HEK293 (cell line): ENCODE data around the gene CACNA2D4.
"Not testable (repeated sequence)": the region's sequence is repeated elsewhere in the genome, so short reads cannot be mapped to it uniquely, and the experiment has no call there.

Experiments used
- CTCF ChIA-PET: fragments of 350-600 bp; formaldehyde crosslinking; extraction: SDS; loops from one replicate; lab custom pipeline; 2021; ENCODE audit warnings: antibody characterized with exemption; lab: Yijun Ruan, JAX
- POLR2A ChIA-PET: fragments of 300-600 bp; formaldehyde crosslinking; extraction: SDS; loops from one replicate; lab custom pipeline; 2020; ENCODE audit warnings: antibody characterized with exemption, inconsistent platforms; lab: Yijun Ruan, JAX
- H3K27ac ChIP-seq: fragments of 200-500 bp; sonication (Bioruptor generic); 2 replicates; pipeline ENCODE4 v1.5.1; 2014; ENCODE audit warnings: low read depth, low read length, control low read depth, inconsistent platforms; ENCODE audit errors: extremely low read depth
- H3K36me3 ChIP-seq, 2 experiments: fragments of 200-500 bp in 1 of 2; sonication (Bioruptor generic) in 1 of 2; 1 replicate in 1 of 2; 2 replicates in 1 of 2; pipeline ENCODE4 v1.5.1; 2014 to 2017; ENCODE audit warnings: inconsistent platforms in 2 of 2, low read length in 2 of 2; ENCODE audit not compliant: control insufficient read depth in 2 of 2, insufficient read depth in 1 of 2
- H3K4me1 ChIP-seq: fragments of 200-500 bp; sonication (Bioruptor generic); 2 replicates; pipeline ENCODE4 v1.5.1; 2014; ENCODE audit warnings: mild to moderate bottlenecking, low read length, inconsistent platforms; ENCODE audit not compliant: control insufficient read depth, insufficient read depth
- H3K4me3 ChIP-seq: 2 replicates; pipeline ENCODE4 v1.5.1; 2011; ENCODE audit warnings: low read depth, mild to moderate bottlenecking, control low read depth, low read length, moderate library complexity
- H3K9me3 ChIP-seq: fragments of 200-500 bp; sonication (Bioruptor generic); 2 replicates; pipeline ENCODE4 v1.5.1; 2014; ENCODE audit warnings: low read depth, low read length, inconsistent platforms; ENCODE audit not compliant: control insufficient read depth, insufficient read depth
- CTCF ChIP-seq: fragments of 450-650 bp; formaldehyde crosslinking; IDR thresholded peaks from 2 replicates; pipeline ENCODE4 v1.5.1; 2016; ENCODE audit warnings: missing biosample characterization, missing genetic modification characterization
- GLI4 ChIP-seq: fragments of 450-650 bp; formaldehyde crosslinking; IDR thresholded peaks from 2 replicates; pipeline ENCODE4 v1.5.1; 2016; ENCODE audit warnings: missing biosample characterization, missing genetic modification characterization
- IKZF3 ChIP-seq: fragments of 450-650 bp; IDR thresholded peaks from 2 replicates; pipeline ENCODE4 v1.5.0; 2018; ENCODE audit warnings: missing biosample characterization, mild to moderate bottlenecking, missing genetic modification characterization, moderate library complexity
- KLF9 ChIP-seq: fragments of 450-650 bp; formaldehyde crosslinking; IDR thresholded peaks from 2 replicates; pipeline ENCODE4 v1.5.1; 2016; ENCODE audit warnings: missing biosample characterization, missing genetic modification characterization, low read depth
- MEIS1 ChIP-seq: sonication (generic); formaldehyde crosslinking; IDR thresholded peaks from 2 replicates; pipeline ENCODE4 v1.8.1; 2022; ENCODE audit warnings: missing genetic modification reagents, mild to moderate bottlenecking, borderline replicate concordance
- PRDM10 ChIP-seq: fragments of 450-650 bp; formaldehyde crosslinking; IDR thresholded peaks from 2 replicates; pipeline ENCODE4 v1.5.1; 2016; ENCODE audit warnings: missing biosample characterization, missing genetic modification characterization
- SP7 ChIP-seq: fragments of 450-650 bp; formaldehyde crosslinking; IDR thresholded peaks from 2 replicates; pipeline ENCODE4 v1.5.1; 2016; ENCODE audit warnings: missing biosample characterization, missing genetic modification characterization
- ZNF146 ChIP-seq: fragments of 450-650 bp; formaldehyde crosslinking; IDR thresholded peaks from 2 replicates; pipeline ENCODE4 v1.5.1; 2016; ENCODE audit warnings: missing biosample characterization, missing genetic modification characterization
- ZNF157 ChIP-seq: fragments of 450-650 bp; formaldehyde crosslinking; IDR thresholded peaks from 2 replicates; pipeline ENCODE4 v1.5.1; 2016; ENCODE audit warnings: missing biosample characterization, missing genetic modification characterization
- ZNF335 ChIP-seq: fragments of 450-650 bp; formaldehyde crosslinking; conservative IDR thresholded peaks from 2 replicates; pipeline ENCODE4 v1.5.1; 2016; ENCODE audit warnings: missing biosample characterization, missing genetic modification characterization
- ZNF394 ChIP-seq: fragments of 450-650 bp; formaldehyde crosslinking; IDR thresholded peaks from 2 replicates; pipeline ENCODE4 v1.5.1; 2016; ENCODE audit warnings: missing biosample characterization, missing genetic modification characterization, mild to moderate bottlenecking, moderate library complexity, borderline replicate concordance
- ZNF501 ChIP-seq: fragments of 450-650 bp; formaldehyde crosslinking; IDR thresholded peaks from 2 replicates; pipeline ENCODE4 v1.5.1; 2016; ENCODE audit warnings: missing biosample characterization, missing genetic modification characterization
- ZNF654 ChIP-seq: fragments of 450-650 bp; formaldehyde crosslinking; IDR thresholded peaks from 2 replicates; pipeline ENCODE4 v1.5.1; 2016; ENCODE audit warnings: low read depth, missing biosample characterization, missing genetic modification characterization
- ZNF660 ChIP-seq: fragments of 450-650 bp; IDR thresholded peaks from 2 replicates; pipeline ENCODE4 v1.5.1; 2018; ENCODE audit warnings: missing biosample characterization, mild to moderate bottlenecking, missing genetic modification characterization
- ZNF677 ChIP-seq: fragments of 450-650 bp; IDR thresholded peaks from 2 replicates; pipeline ENCODE4 v1.5.0; 2018; ENCODE audit warnings: missing biosample characterization, mild to moderate bottlenecking, missing genetic modification characterization, moderate library complexity
- ZNF776 ChIP-seq: fragments of 450-650 bp; formaldehyde crosslinking; IDR thresholded peaks from 2 replicates; pipeline ENCODE4 v1.5.0; 2017; ENCODE audit warnings: missing biosample characterization, missing genetic modification characterization, borderline replicate concordance
- ZSCAN16 ChIP-seq: fragments of 450-650 bp; formaldehyde crosslinking; IDR thresholded peaks from 2 replicates; pipeline ENCODE4 v1.5.1; 2016; ENCODE audit warnings: missing biosample characterization, missing genetic modification characterization
- ZSCAN30 ChIP-seq: fragments of 450-650 bp; IDR thresholded peaks from 2 replicates; pipeline ENCODE4 v1.5.1; 2018; ENCODE audit warnings: missing biosample characterization, mild to moderate bottlenecking, missing genetic modification characterization, moderate library complexity

CACNA2D4 gene

GRCh38 chr12:1946296-1946695 is 27.8 kb upstream of the CACNA2D4 start:
- Histone ChIP-seq H3K27ac (no peak overlapping the region), H3K4me1 (no peaks in the 10 kb centered on the region)
- POLR2A ChIA-PET: no interaction called here
- TF ChIP-seq PRDM10 (tag by site-specific recombination): no peak
- no peak for TF ChIP-seq MEIS1 (CRISPR knock-in tag)
- no peak for TF ChIP-seq ZNF157 (tag by site-specific recombination)
- no peak for TF ChIP-seq ZSCAN16
- no peak for TF ChIP-seq ZNF501 (tag by site-specific recombination)
- no peak for TF ChIP-seq ZNF394 (tag by site-specific recombination)
- no peak for TF ChIP-seq KLF9 (tag by site-specific recombination)
- TF ChIP-seq, all 188 proteins: peak for 0
- Histone ChIP-seq H3K4me3 (no peak overlapping the region), H3K9me3 (no peaks in the 10 kb centered on the region), H3K36me3 (peaks cover 14 to 56% of the 10 kb centered on the region in 2 experiments)
- CTCF ChIA-PET: no interaction called here

- POLR2A ChIA-PET, H3K9me3 ChIP-seq, H3K4me3 ChIP-seq, H3K27ac ChIP-seq, CTCF ChIA-PET, H3K4me1 ChIP-seq: not testable (repeated sequence)
- TF ChIP-seq ZNF146 (tag by site-specific recombination): peak; percentile 78
- peaks cover 10 to 55% of the 10 kb centered on the region in 2 experiments for H3K36me3 ChIP-seq
Measured at GRCh38 chr12:1945502-1945901, 27.1 kb upstream of the CACNA2D4 start.

GRCh38 chr12:1939801-1940607 is 21.6 kb upstream of the CACNA2D4 start:
- H3K4me1 ChIP-seq: no peaks in the 10 kb centered on the region
- CTCF ChIA-PET: interaction anchor here (0.6 to 3.7 kb wide), 60 partner anchors 9 to 1059 kb away, joined by 3 to 95 read pairs (median 5); partner anchors contain the start of gene CACNA2D4
- H3K36me3 ChIP-seq: peaks cover 0 to 24% of the 10 kb centered on the region in 2 experiments; a peak in 2 of 3 replicates
- H3K4me3 ChIP-seq: no peak overlapping the region
- H3K9me3 ChIP-seq: no peaks in the 10 kb centered on the region
- TF ChIP-seq CTCF (tag by site-specific recombination): peak; percentile 74
- peak; percentile 82 for TF ChIP-seq ZNF660 (tag by site-specific recombination)
- peak; percentile 89; the same call in 1 of the 2 replicates for TF ChIP-seq ZNF776
- TF ChIP-seq SP7 (tag by site-specific recombination): peak; percentile 27; the same call in 1 of the 2 replicates
- TF ChIP-seq GLI4 (tag by site-specific recombination): no peak
- peak; percentile 64; the same call in 1 of the 2 replicates for TF ChIP-seq ZNF677 (tag by site-specific recombination)
- 0 out of 2 replicates have a peak, but pooled peaks have one; percentile 16 for TF ChIP-seq IKZF3 (tag by site-specific recombination)
- peak; percentile 47; the same call in 1 of the 2 replicates for TF ChIP-seq ZSCAN30 (tag by site-specific recombination)
- TF ChIP-seq ZNF654: peak; percentile 86
- no peak for TF ChIP-seq ZNF335
- no peak overlapping the region for H3K27ac ChIP-seq
- POLR2A ChIA-PET: interaction anchor here (0.6 to 1.7 kb wide), 3 partner anchors 144 to 278 kb away, joined by 3 to 6 read pairs (median 3); partner anchors contain the start of gene ADIPOR2
